KOPT-K1 (cell line): ENCODE data around the gene CLDN10.

Source experiments
- H3K27ac ChIP-seq: fragments of 200-600 bp; sonication (generic); 2 replicates; pipeline ENCODE4 v1.5.1; 2016; ENCODE audit warnings: antibody characterized with exemption, mild to moderate bottlenecking, low read depth, low read length; ENCODE audit not compliant: poor library complexity, severe bottlenecking
- H3K36me3 ChIP-seq: fragments of 200-600 bp; sonication (generic); 2 replicates; pipeline ENCODE4 v1.5.1; 2017; ENCODE audit warnings: antibody characterized with exemption, mild to moderate bottlenecking, low read length, moderate library complexity; ENCODE audit not compliant: insufficient read depth
- H3K9me3 ChIP-seq: fragments of 200-600 bp; sonication (generic); 2 replicates; pipeline ENCODE4 v1.5.1; 2017; ENCODE audit warnings: antibody characterized with exemption, low read length, mild to moderate bottlenecking; ENCODE audit not compliant: insufficient read depth, poor library complexity, severe bottlenecking

The CLDN10 gene

GRCh38 chr13:95527955-95528354 is 24.6 kb upstream of the CLDN10 start:
- Histone ChIP-seq H3K36me3 (no peaks in the 10 kb centered on the region), H3K9me3 (no peaks in the 10 kb centered on the region), H3K27ac (no peak overlapping the region)

- Histone ChIP-seq H3K27ac (no peak overlapping the region), H3K36me3 (no peaks in the 10 kb centered on the region), H3K9me3 (no peaks in the 10 kb centered on the region)
Observed at GRCh38 chr13:95530178-95530577, 22.3 kb upstream of the CLDN10 start.

- no peaks in the 10 kb centered on the region for H3K9me3 ChIP-seq
- no peak overlapping the region for H3K27ac ChIP-seq
- H3K36me3 ChIP-seq = no peaks in the 10 kb centered on the region
Observed at GRCh38 chr13:95533545-95534160, 18.9 kb upstream of the CLDN10 start.

GRCh38 chr13:95535243-95535642 is 17.3 kb upstream of the CLDN10 start:
- no peaks in the 10 kb centered on the region for H3K36me3 ChIP-seq
- H3K27ac ChIP-seq = no peak overlapping the region
- no peaks in the 10 kb centered on the region for H3K9me3 ChIP-seq

- no peaks in the 10 kb centered on the region for H3K36me3 ChIP-seq
- H3K27ac ChIP-seq = no peak overlapping the region
- no peaks in the 10 kb centered on the region for H3K9me3 ChIP-seq
Observed at GRCh38 chr13:95536632-95537241, 15.8 kb upstream of the CLDN10 start.

- no peak overlapping the region for H3K27ac ChIP-seq
- H3K9me3 ChIP-seq = no peaks in the 10 kb centered on the region
- no peaks in the 10 kb centered on the region for H3K36me3 ChIP-seq
Observed at GRCh38 chr13:95540888-95541287, 11.6 kb upstream of the CLDN10 start.

GRCh38 chr13:95541308-95541707 is 11.2 kb upstream of the CLDN10 start:
- Histone ChIP-seq H3K9me3 (no peaks in the 10 kb centered on the region), H3K27ac (no peak overlapping the region), H3K36me3 (no peaks in the 10 kb centered on the region)

- H3K36me3 ChIP-seq = no peaks in the 10 kb centered on the region
- H3K9me3 ChIP-seq = no peaks in the 10 kb centered on the region
- H3K27ac ChIP-seq = no peak overlapping the region
Observed at GRCh38 chr13:95541911-95542474, 10.5 kb upstream of the CLDN10 start.

- no peaks in the 10 kb centered on the region for H3K36me3 ChIP-seq
- H3K27ac ChIP-seq = no peak overlapping the region
- no peaks in the 10 kb centered on the region for H3K9me3 ChIP-seq
Observed at GRCh38 chr13:95544293-95544692, 8.2 kb upstream of the CLDN10 start.

GRCh38 chr13:95546919-95547318 is 5.6 kb upstream of the CLDN10 start:
- Histone ChIP-seq H3K9me3 (no peaks in the 10 kb centered on the region), H3K27ac (no peak overlapping the region), H3K36me3 (no peaks in the 10 kb centered on the region)

- Histone ChIP-seq H3K9me3 (no peaks in the 10 kb centered on the region), H3K36me3 (no peaks in the 10 kb centered on the region), H3K27ac (no peak overlapping the region)
Observed at GRCh38 chr13:95547531-95548167, 4.9 kb upstream of the CLDN10 start.

GRCh38 chr13:95552208-95552538 is 347 bp upstream of the CLDN10 start:
- H3K9me3 ChIP-seq = no peaks in the 10 kb centered on the region
- H3K27ac ChIP-seq = no peak overlapping the region
- H3K36me3 ChIP-seq = no peaks in the 10 kb centered on the region

GRCh38 chr13:95553581-95554385 is 1.3 kb downstream of the CLDN10 start:
- Histone ChIP-seq H3K9me3 (no peaks in the 10 kb centered on the region), H3K27ac (no peak overlapping the region)

GRCh38 chr13:95557013-95557412 is 4.5 kb downstream of the CLDN10 start:
- no peaks in the 10 kb centered on the region for H3K36me3 ChIP-seq

More at GRCh38 chr13:95553581-95554385, 1.3 kb downstream of the CLDN10 start:
- no peaks in the 10 kb centered on the region for H3K36me3 ChIP-seq

GRCh38 chr13:95559100-95559499 is 6.6 kb downstream of the CLDN10 start:
- H3K36me3 ChIP-seq = no peaks in the 10 kb centered on the region
- no peaks in the 10 kb centered on the region for H3K9me3 ChIP-seq
- no peak overlapping the region for H3K27ac ChIP-seq

More at GRCh38 chr13:95557013-95557412, 4.5 kb downstream of the CLDN10 start:
- Histone ChIP-seq H3K9me3 (no peaks in the 10 kb centered on the region), H3K27ac (no peak overlapping the region)
